ENCODE results near the gene IGFBP2. TPM values are rescaled to one million over a fixed set of nuclear protein-coding genes. Genes with fewer than 3 reads are reported as not detected.

The IGFBP2 gene
- total and polyA plus RNA-seq, 2 of the 13 experiments (the other 11 are each of a cell fraction or from before 2014, with no cell fraction given) = 2.0 to 5.8 TPM

- ATAC-seq = no peak
- POLR2A ChIA-PET = interaction anchor here (1.4 kb wide), 1 partner anchor 147 kb away, joined by 7 read pairs; the partner anchor contains the start of gene RPL37A
- H3K27ac ChIP-seq (ENCODE audit: extremely low read length, insufficient read depth, low read length) = no peak overlapping the region
Measured at GRCh38 chr2:216644842-216645635, 11.8 kb downstream of the IGFBP2 start.

More at GRCh38 chr2:216644842-216645635, 11.8 kb downstream of the IGFBP2 start:
- H3K36me3 ChIP-seq (replicated peaks in 1 of 2; ENCODE audit: control insufficient read depth in 1 of 2, insufficient read depth in 2 of 2, low read length in 2 of 2) = no peaks in the 10 kb centered on the region
- CTCF ChIA-PET (ENCODE audit: low intra/inter-chr PET ratio, low total read pairs) = no interaction called here
- H3K9me3 ChIP-seq (ENCODE audit: low read length) = no peaks in the 10 kb centered on the region
- no peak overlapping the region for H2AFZ ChIP-seq (ENCODE audit: low read length)
- no peak overlapping the region for H3K4me2 ChIP-seq (ENCODE audit: low read depth, low read length)
- WGBS (ENCODE audit: low lambda C conversion rate) = 28% methylated on average over 4 of the region's 4 CpGs
- TF ChIP-seq MXD4 (CRISPR knock-in tag; IDR thresholded peaks at IDR 0.05) (no peak), DZIP1 (CRISPR knock-in tag; IDR thresholded peaks at IDR 0.05) (no peak), PAF1 (CRISPR knock-in tag; IDR thresholded peaks at IDR 0.05) (no peak), RFX1 (IDR thresholded peaks at IDR 0.05) (peak; percentile 55; the same call in 1 of the 2 replicates), GLMP (CRISPR knock-in tag; IDR thresholded peaks at IDR 0.05; ENCODE audit: borderline replicate concordance) (no peak), TBP (CRISPR knock-in tag; IDR thresholded peaks at IDR 0.05) (no peak), MYC (CRISPR knock-in tag; IDR thresholded peaks at IDR 0.05; ENCODE audit: borderline replicate concordance) (no peak), RFX3 (CRISPR knock-in tag; IDR thresholded peaks at IDR 0.05) (0 out of 2 replicates have a peak, but pooled peaks have one; percentile 44), NR2F1 (CRISPR knock-in tag; IDR thresholded peaks at IDR 0.05) (no peak), ZNF512 (CRISPR knock-in tag; IDR thresholded peaks at IDR 0.05) (no peak), ETV6 (CRISPR knock-in tag; conservative IDR thresholded peaks at IDR 0.05) (no peak), NBN (conservative IDR thresholded peaks at IDR 0.05) (no peak)
- no peaks in the 10 kb centered on the region for H3K79me2 ChIP-seq (ENCODE audit: insufficient read depth, low read length)
- DNase-seq (ENCODE audit: low spot score) = no peak
- H4K20me1 ChIP-seq (ENCODE audit: insufficient read depth, low read length) = no peaks in the 10 kb centered on the region
- no peak for FAIRE-seq
- H3K27me3 ChIP-seq (ENCODE audit: control insufficient read depth in 1 of 2, insufficient read depth in 2 of 2, low read length in 2 of 2) = no peaks in the 10 kb centered on the region; a peak in 2 of 5 replicates
- BruUV-seq (replicated peaks) = no TSS peak
- intact Hi-C loops (cut with micrococcal nuclease; ENCODE audit: unreplicated experiment) (no loop called here), in situ Hi-C loops (cut with HindIII; ENCODE audit: extremely low pct_ligation_motif_present, low pct_unique_long_range_greater_than_20kb) (no loop called here)
- peaks cover 25% of the 10 kb centered on the region for H3K4me1 ChIP-seq (ENCODE audit: insufficient read depth, low read length)
- H3K4me3 ChIP-seq (replicated peaks in 1 of 3; ENCODE audit: insufficient read depth in 1 of 3, low read depth in 2 of 3, low read length in 3 of 3) = no peak overlapping the region
- H3K9ac ChIP-seq (ENCODE audit: insufficient read depth, low read depth, low read length) = no peak overlapping the region
